Measurements from ENCODE around the gene ATG16L2.
"Not testable (repeated sequence)": the region's sequence is repeated elsewhere in the genome, so short reads cannot be mapped to it uniquely, and the experiment has no call there.

The ATG16L2 gene

DNA sequence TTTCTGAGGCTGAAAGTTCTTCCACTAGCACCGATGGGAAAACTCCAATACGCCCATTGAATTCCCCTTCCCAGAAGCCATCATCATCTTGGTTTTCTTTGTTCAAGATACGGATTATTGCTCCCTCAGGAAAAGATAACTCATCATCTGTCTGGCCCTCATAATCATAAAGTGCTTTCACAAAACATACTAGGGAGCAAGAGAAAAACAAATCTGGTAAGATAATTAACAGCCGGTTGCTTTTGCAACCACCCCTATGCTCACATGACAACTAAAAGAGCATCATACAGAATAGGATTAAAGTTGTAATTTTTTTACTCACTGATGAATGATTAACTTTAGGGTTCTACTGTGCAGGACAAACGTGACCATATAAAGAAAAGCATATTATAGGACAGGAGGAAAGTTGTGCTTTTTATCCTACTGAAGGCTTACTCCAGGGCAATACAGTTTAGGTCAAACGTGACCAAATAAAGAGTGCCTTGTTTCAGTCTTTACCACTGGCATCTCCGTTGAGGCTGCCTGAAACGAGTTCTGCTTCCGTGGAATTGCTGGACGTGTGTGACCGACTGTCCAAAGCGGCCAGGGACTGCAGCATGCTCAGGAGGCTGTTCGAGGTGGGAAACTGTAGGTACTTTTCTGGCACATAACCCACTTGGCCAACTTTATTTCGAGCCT is 28.6 kb downstream of the ATG16L2 start:
- no peak for DNase-seq (ENCODE audit: low read depth in 1 of 2, low spot score in 1 of 2)

DNA sequence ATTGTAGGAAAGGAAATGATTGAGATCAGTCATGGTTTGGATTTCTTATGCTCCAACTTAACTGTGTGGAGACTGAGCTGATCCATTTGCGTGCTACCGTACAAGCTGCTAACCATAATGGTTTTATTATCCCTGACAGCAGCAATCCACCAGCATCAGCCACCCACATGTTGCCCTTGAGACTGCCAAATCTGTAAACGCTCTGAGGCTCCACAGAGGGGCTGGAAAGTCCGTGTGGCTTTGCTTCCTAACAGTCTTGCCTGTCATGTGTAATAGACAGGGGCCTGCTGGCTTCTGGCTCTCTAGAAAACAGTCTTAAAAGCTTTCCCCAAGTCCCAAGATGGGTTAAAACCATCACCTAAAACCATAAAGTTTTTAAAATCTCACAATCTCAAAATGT is 30.1 kb downstream of the ATG16L2 start:
- DNase-seq (ENCODE audit: low read depth in 1 of 2, low spot score in 1 of 2), result no peak

DNA sequence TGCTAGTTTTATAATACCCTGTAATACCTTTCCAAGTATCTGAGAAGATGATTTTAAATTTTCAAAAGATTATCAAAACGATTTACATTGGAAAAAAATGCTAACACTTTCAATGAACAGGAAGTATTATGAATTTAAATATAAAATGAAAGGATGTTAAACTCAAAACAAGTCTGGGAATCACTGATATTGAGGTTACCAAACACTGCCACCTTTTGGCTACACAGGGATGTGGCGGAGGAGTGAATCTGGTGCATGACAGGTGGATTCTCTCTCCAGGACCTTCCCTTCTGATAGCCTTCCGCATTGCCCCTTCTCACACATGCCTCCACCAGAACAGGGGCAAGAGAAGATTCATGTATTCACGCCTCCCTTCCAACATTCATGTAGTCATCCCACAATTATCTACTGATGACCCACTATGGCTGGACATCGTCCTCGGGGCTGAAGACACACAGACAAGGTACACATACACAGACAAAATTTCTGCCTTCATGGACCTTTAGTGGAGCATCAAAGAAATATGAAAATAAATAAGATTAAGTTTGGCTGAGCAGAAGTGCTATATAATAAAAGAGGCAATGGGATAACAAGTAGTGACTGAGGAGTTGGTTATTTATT is 34.7 kb downstream of the ATG16L2 start:
- no peak for DNase-seq (ENCODE audit: low read depth in 1 of 2, low spot score in 1 of 2)

DNA sequence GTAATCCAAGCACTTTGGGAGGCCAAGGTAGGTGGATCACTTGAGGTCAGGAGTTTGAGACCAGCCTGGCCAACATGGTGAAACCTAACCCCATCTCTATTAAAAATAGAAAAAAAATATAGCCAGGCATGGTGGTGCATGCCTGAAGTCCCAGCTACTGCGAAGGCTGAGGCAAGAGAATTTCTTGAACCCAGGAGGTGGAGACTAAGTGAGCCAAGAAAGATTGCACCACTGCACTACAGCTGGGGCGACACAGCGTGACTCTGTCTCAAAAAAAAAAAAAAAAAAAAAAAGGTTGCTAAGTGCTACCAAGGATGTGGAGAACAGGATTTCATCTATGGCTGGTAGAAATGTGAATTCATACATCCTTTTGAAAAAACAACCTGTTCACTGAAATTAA is 36.6 kb downstream of the ATG16L2 start:
- DNase-seq (ENCODE audit: low read depth in 1 of 2, low spot score in 1 of 2), result no peak

DNA sequence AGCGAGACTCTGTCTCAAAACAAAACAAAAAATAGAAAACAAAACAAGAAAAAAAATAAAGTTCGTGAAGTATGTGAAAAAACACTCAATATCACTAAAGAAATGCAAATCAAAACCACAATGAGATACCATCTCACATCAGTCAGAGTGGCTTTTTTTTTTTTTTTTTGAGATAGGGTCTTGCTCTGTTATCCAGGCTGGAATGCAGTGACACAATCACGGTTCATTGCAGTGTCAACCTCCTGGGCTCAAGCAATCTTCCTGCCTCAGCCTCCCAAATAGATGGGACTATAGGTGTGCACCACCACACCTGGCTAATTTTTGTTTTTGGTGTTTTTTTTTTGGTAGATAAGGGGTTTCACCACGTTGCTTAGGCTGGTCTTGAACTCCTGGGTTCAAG is 37.5 kb downstream of the ATG16L2 start:
- DNase-seq (ENCODE audit: low read depth in 1 of 2, low spot score in 1 of 2), result no peak

DNA sequence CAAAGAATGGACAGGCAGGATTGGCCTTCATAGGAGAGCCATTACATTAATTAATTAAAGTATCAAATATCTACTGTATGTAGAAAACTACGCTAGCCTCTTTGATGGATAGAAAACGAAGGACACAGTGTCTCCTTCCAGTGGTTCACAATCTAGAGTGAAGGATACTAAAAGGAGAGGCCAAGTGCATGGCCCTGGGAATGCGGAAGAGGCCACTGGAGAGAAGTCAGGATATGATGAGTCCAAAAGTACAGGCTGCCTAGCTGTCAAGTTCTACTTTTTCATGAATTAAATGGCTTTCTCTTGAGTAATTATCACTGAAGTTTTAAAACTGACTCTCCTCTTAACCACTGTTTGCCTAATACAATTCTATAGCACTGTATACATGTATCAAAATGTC is 41.9 kb downstream of the ATG16L2 start:
- DNase-seq (ENCODE audit: low read depth in 1 of 2, low spot score in 1 of 2), result no peak

DNA sequence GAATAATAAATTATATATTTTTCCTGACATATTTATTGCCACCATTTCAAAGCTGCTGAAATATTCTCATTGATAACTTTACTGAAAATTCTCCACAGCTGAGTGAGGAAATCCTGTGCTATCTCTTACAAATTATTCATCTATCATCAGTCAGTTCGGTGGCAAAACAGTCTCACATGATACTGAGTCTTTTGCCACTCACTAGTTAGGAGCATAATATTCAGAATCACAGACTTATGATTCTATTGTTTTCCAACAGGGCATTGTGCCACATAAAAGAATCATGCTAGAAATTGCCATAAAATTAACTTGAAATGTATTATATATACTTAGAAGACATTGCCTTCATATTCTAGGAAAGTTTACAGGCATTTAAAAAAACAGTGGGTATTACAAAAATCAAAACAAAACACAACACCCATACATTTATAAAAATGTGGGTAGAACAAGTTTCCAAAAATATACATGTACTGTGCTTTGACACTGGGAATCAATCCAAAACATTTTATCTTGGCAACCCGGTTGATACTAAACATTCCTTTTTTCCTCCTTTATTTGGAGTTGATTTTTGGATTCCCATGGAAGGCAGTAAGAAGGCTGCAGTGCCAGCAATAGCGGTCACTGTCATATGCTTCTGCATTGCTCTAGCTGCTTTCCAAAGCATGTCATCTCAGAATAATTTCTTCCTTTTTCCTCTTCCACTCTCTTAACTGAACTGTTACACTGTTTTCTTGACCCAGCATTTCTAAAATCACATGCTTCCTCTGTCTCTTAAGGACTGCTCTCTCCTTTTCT is 42.5 kb downstream of the ATG16L2 start:
- DNase-seq (ENCODE audit: low read depth in 1 of 2, low spot score in 1 of 2), result no peak

DNA sequence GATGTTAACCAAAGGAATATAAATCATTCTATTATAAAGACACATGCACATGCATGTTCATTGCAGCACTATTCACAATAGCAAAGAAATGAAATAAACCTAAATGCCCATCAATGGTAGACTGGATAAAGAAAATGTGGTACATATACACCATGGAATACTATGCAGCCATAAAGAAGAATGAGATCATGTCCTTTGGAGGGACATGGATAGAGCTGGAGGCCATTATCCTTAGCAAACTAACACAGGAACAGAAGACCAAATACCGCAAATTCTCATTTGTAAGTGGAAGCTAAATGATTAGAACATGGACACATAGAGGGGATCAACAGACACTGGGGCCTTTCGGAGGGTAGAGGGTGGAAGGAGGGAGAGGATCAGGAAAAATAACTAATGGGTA is 44.1 kb downstream of the ATG16L2 start:
- DNase-seq (ENCODE audit: low read depth in 1 of 2, low spot score in 1 of 2), result not testable (repeated sequence)

DNA sequence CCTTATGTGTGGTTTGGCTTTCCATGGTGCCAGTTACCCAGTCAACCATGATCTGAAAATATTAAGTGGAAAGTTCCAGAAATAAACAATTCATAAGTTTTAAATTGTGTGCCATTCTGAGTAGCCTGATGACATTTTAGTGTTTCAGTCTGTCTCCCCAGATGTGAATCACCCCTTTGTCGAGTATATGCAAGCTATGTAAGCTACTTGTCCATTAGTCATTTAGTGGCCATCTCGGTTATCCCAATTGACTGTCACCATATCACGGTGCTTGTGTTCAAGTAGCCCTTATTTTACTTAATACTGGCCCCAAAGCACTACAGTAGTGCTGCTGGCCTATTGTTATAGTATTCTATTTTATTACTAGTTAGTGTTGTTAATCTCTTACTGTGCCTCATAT is 44.9 kb downstream of the ATG16L2 start:
- no peak for DNase-seq (ENCODE audit: low read depth in 1 of 2, low spot score in 1 of 2)

DNA sequence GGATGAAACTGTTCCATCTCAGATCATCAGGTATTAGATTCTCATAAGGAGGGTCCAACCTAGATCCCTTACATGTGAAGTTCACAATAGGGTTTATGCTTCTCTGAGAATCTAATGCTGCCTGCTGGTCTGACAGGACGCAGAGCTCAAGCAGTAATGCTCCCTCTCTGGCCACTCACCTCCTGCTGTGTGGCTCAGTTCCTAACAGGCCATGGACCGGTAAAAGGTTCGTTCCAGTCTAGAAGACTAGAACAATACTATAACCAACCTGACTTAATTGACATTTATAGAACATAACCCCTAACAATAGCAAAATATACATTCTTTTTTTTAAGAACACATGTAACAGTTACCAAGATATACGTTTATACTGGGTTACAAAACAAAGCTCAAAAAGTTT is 45.8 kb downstream of the ATG16L2 start:
- DNase-seq (ENCODE audit: low read depth in 1 of 2, low spot score in 1 of 2), result no peak

DNA sequence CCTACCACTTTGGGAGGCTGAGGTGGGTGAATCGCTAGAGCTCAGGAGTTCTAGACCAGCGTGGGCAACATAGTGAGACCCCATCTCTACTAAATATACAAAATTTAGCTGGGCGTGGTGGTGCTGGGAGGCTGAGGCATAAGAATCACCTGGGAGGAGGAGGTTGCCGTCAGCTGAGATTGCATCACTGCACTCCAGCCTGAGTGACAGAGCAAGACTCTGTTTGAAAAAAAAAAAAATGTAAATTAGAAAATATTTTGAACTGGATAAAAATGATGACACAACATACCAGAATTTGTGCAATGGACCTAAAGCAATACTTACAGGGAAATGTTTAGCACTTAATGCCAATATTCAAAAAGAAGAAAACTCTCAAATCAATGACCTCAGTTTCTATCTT is 46.4 kb downstream of the ATG16L2 start:
- no peak for DNase-seq (ENCODE audit: low read depth in 1 of 2, low spot score in 1 of 2)

DNA sequence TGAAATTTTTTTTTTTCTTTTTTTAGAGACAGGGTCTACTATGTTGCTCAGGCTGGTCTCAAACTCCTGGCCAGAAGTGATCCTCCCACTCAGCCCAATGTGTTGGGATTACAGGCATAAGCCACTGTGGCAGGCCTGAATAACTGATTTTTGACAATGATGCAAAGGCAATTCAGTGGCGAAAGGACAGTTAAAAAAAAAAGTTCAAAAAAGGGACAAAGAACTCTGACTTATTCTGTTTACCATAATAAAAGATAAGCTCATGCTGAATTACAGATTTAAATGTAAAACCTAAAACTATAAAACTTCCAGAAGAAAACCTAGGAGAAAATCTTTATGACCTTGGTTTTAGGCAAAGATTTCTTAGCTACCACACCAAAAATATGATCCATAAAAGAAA is 48.9 kb downstream of the ATG16L2 start:
- DNase-seq (ENCODE audit: low read depth in 1 of 2, low spot score in 1 of 2), result no peak

DNA sequence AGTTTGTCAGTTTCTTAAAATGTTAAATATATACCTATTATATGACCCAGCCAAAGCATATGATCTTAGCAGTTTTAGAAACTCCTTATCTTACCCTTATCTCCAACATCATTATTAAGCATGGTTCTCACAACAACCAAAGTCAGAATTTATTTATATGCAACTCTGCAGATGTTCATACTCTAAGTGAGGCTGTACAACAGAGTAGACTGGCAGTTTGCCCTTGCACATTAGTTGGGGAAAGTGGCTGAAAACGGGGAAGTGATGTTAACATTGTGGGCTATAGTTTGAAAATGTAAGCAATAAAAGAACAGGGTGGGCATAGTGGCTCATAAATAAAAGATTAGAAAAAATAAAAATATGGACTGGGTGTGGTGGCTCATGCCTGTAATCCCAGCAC is 49.7 kb downstream of the ATG16L2 start:
- no peak for DNase-seq (ENCODE audit: low read depth in 1 of 2, low spot score in 1 of 2)

DNA sequence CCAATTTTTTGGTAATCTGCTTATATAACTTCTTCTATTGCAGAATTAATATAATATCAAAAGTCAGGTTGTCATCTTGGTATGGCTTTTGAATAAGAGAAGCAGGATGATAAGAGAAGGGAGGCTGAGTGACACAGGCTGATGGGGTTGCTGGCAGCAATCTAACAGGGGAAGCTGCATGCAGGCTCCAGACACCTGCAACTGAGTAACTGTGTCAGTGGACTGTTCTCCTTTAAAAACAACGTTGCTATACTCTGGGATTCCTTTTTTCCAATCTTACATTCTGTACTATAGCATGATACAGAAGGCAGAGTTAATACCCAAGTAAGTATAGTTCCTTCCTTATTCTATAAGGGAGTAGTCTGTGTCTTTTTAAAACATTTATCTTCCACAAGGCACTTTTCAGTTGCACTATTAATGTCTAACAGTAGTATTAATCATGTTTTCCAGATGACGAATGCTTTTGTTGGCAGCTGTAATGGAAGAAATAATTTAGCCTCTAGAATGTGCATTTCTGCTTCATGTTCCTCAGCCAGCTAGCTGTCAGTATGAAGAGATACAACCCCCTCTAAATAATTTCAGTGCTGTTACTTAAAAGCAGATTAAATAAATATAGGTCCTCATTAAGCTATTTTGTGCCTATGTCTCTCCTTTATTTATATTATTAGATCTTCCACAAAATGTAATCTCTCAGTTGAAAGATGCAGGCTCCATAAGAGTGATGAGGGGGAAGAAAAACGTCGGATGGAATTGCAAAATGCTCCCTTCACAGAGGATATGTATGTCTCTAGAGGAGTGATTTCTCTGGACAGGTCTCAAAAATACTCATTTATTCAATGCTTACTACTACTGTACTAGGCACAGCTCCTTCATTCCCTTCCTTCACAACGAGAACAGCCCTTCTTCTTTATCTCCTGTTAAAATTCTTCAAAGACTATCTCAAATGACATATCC is 50.8 kb downstream of the ATG16L2 start:
- DNase-seq (ENCODE audit: low read depth in 1 of 2, low spot score in 1 of 2), result no peak

DNA sequence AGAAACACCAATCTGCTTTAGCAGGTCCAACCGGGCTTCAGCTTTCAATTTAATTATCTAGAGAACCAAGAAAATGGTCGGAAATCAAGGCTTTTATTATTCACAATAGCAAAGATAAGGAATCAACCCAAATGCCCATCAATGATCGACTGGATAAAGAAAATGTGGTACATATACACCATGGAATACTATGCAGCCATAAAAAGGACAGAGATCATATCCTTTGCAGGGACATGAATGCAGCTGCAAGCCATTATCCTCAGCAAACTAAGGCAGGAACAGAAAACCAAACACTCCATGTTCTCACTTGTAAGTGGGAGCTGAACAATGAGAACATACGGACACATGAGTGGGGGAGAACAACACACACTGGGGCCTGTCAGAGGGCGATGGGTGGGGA is 53.8 kb downstream of the ATG16L2 start:
- DNase-seq (ENCODE audit: low read depth in 1 of 2, low spot score in 1 of 2), result no peak

DNA sequence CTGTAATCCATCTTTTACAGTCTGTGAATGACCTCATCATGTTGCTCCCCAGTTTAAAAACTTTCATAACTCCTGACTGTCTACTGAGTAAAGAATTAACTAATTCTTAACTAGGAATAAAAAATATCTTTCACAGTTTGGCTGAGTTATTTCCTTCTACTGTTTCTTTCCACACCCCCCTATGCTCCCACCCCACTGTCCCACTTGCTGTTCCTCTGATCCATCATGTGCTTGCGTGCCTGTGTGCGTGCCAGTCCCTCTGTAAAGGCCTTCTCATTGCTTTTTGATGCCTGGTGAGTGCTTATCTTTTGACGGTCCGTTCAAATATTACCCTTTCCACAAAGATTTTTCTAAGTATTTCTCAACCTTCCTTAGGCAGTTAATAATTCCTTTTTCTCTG is 55.6 kb downstream of the ATG16L2 start:
- no peak for DNase-seq (ENCODE audit: low read depth in 1 of 2, low spot score in 1 of 2)

DNA sequence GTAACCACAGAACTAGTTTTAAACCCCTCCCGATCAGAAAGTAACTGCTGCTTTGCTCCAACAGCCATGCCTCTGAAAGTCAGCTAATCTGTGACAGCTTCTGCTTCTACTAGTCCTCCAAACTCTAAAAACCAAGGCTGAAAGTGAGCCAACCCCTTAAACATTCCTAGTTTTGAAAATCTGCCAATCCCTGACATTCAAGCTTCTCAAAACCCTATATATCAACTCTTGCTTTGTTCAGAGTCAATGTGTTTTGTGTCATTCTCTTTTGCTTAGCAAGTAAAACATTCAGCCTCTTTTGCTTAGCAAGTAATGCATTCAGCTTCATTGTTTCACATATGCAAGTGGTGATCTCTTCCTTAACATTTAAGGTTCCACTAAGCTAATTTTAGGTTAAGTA is 56.9 kb downstream of the ATG16L2 start:
- no peak for DNase-seq (ENCODE audit: low read depth in 1 of 2, low spot score in 1 of 2)

DNA sequence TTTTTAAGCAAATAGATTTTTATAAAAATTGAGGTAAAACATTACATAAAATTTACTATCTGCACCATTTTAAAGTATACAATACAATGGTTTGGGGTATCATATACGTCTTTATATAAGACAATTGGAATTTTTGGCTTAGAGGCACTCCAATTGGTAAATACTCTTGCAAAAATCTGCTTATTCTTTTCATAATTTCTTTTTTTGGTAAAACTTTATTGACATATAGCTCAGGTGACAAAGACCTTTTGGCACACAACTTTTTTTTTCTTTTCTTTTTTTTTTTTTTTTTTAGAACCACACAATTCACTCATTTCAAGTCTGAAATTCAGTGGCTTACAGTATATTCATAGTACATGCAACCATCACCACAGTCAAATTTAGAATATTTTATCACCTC is 57.8 kb downstream of the ATG16L2 start:
- no peak for DNase-seq (ENCODE audit: low read depth in 1 of 2, low spot score in 1 of 2)

DNA sequence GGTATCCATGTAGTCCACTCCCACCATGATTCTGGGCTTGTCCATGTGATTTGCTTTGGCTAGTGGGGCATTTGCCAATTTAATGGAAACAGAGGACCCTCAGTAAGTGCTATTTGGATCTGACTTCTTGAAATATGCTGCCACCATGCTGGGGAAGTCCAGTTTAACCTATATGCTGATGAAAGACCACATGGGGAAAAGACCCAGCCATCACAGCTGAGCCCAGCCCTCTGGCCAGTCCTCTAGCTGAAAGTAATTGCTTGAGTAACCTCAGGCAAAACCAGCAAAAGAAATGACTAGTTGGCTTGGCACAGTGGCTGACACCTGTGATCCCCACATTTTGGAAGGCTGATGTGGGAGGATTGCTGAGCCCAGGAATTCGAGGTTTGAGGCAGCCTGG is 61.5 kb downstream of the ATG16L2 start:
- no peak for DNase-seq (ENCODE audit: low read depth in 1 of 2, low spot score in 1 of 2)

DNA sequence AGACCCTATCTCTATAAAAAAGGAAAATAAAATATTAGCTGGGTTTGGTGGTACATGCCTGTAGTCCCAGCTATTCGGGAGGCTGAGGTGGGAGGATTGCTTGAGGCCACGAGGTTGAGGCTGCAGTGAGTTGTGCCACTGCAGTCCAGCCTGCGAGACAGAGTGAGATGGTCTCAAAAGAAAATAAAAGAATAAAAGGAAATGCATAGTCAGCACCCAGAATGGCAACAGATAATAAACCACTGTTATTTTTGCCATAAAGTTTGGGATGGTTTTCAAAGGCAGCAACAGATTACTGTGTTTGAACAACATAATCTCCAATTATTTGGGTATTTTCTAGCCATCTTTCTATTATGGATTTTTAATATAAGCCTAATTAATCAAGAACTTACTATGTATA is 61.9 kb downstream of the ATG16L2 start:
- no peak for DNase-seq (ENCODE audit: low read depth in 1 of 2, low spot score in 1 of 2)

Measured in activated T-helper 1 cell treated with anti-CD3 and anti-CD28 coated beads, Interleukin-2, amount 50 U/mL, for 16 hours (primary cell).